Activated naive CD8-positive, alpha-beta T cell treated with anti-CD3 and anti-CD28 coated beads, Interleukin-2, amount 50 U/mL, for 16 hours (primary cell): ENCODE results near the gene EPB41.
"Not testable (repeated sequence)": the region's sequence is repeated elsewhere in the genome, so short reads cannot be mapped to it uniquely, and the experiment has no call there.

Experiments used
- DNase-seq: peaks from one replicate; pipeline ENCODE4 v3.0.0-alpha.2; 2020; ENCODE audit warnings: low read depth, low spot score

The EPB41 gene

GRCh38 chr1:29131056-29131455 lies 216.7 kb downstream of the EPB41 start:
- not testable (repeated sequence) for DNase-seq

- DNase-seq = no peak
These were observed 219.7 kb downstream of the EPB41 start for GRCh38 chr1:29133861-29134694.

- DNase-seq = no peak
These were observed 220.3 kb downstream of the EPB41 start for GRCh38 chr1:29134695-29135028.

GRCh38 chr1:29136391-29136915 lies 222.1 kb downstream of the EPB41 start:
- DNase-seq = no peak

- no peak for DNase-seq
These were observed 228.3 kb downstream of the EPB41 start for GRCh38 chr1:29142714-29143113.

- no peak for DNase-seq
These were observed 229.8 kb downstream of the EPB41 start for GRCh38 chr1:29144178-29144577.

GRCh38 chr1:29145739-29146437 lies 231.5 kb downstream of the EPB41 start:
- DNase-seq = no peak

- no peak for DNase-seq
These were observed 234.5 kb downstream of the EPB41 start for GRCh38 chr1:29148656-29149491.

- DNase-seq = not testable (repeated sequence)
These were observed 236.0 kb downstream of the EPB41 start for GRCh38 chr1:29150346-29150745.

DNA sequence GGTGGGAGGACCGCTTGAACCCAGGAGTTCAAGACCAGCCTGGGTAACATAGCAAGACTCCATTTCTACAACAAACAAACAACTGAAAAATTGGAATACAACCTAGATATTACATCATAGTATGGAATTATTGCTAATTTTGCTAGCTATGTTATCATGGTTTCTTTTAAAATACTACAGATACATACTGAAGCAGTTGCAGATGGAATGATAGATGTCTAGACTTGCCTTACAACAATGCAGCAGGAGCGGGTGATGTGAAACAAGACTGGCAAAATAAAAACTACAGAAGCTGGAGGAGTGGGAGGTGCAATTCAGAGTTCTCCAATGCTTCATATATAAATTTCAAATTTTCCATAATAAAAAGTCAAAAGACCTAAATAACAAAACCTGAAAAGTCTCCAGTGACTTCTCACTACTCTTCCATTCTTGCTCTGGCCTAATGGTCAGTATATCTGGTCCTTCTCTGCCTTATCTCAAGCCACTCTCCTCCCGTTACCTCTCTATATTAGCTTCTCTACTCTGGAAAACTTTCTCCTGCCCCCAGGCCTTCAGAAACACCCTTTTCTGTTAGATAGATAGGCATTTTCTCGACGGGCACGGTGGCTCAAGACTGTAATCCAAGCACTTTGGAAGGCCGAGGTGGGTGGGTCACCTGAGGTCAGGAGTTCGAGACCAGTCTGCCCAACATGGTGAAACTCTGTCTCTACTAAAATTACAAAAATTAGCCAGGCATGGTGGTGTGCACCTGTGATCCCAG lies 237.9 kb downstream of the EPB41 start:
- no peak for DNase-seq

DNA sequence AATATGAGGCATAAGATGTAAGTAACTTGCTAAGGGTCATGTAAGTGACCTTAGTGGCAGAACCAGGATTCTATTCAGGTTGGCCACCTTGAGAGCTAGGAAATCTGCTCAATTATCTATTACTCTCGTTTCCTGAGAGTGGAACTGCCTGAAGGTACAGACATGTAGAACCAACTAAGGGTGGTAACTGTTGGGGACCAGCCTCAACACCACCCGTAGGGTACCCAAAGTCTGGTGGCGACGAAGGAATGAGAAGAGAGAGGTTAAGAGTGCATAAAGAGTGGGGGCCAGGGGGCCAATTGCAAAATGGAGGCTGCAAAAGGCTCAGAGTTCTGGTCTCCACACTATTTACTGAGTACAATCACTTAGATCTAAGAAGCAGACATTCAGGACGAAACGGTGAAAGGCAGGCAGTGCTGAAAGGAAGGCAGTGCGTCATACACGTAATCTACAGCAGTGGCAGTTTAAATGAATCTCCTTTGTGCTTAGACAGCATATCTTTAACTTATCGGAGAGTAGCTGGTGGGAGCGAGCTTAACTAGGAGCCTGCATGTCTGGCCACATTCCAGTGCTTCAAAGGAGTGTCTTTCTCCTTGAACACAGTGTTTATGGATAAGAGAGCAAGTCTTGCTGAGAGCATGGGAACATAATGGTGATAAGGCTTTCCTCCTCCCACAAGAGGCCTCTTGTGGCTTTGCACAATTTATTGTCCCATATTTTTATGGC lies 242.3 kb downstream of the EPB41 start:
- no peak for DNase-seq

DNA sequence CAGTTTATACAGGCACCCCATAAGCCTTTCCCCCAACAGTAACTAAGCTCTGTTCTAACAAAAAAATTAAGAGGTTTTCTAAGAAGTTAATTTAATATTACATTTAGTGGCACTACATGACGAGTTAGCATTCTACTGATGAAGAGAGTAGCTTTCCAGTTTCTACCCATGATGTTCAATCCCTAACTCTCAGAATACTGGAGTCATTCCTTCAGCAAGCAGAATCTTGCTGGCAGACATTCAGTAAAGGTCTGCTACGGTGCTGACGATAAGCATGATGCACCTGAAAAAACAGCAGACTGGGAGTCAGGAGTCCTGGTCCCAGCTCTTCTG lies 242.9 kb downstream of the EPB41 start:
- DNase-seq = no peak

- DNase-seq = no peak
These were observed 245.4 kb downstream of the EPB41 start for GRCh38 chr1:29159773-29160172.

DNA sequence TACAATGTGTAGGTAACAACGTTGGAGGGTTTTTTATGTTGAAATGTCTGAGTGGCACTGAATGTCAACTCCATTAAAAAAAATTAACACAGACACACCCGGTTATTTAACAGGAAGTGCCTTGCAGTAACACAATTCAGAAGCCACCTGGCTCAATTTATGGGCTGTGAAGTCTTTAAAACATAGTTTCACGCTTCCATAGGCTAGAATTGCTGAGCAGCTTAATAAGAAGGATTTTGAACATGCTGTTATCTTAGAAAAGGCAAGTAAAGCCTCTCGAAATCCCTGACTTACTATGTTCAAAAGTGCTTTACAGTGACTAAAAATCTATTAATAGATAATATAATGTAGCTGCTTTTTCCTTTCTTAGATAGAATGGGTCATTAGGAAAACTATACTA lies 247.7 kb downstream of the EPB41 start:
- DNase-seq = no peak

DNA sequence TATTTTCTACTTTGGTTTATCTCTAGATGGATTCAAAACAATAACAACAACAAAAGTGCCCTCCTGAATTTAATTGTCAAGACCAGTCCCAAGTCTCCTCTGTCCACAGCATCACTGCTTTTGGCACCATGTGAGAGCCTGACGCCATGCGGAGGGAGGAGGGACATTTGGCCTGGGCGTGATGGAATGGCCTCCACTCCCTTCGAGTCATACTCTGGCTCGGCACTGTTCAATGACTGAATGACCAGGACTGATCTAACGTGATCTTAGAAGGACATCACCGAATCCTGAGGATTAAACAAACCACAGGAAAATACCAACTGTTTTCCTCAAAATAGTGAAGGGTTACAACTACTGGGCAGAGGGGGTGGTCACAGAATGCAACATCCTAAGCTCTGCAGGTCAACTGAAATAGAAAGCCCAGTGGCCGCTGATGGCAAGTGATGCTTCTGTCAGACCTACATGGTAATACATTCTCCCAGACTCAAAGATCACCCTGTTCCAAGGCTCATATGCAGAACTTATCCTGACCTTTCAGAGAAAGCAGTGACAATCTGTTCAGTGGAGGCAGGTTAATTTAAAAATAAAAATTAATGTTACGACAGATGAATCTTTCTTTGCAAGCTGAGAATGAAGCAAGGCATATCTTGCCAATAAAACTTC lies 248.2 kb downstream of the EPB41 start:
- no peak for DNase-seq

DNA sequence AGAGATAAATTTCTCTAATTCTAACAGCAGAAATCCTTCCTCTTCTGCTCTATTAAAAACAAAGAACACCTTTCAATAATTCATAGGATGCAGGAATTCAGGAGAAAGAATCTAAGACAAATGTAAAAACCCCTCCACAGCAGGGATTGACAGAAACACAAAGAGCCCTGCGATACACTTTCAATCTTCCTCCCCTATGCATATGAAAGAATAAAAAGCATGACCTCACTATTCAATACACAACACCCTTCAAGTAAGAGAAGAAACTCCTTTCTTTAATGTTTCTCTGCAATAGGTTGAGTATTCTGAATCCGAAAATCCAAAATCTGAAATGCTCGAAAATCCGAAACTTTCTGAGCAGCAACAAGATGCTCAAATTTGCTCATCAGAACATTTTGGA lies 250.2 kb downstream of the EPB41 start:
- no peak for DNase-seq

- no peak for DNase-seq
These were observed 252.0 kb downstream of the EPB41 start for GRCh38 chr1:29166291-29166878.

DNA sequence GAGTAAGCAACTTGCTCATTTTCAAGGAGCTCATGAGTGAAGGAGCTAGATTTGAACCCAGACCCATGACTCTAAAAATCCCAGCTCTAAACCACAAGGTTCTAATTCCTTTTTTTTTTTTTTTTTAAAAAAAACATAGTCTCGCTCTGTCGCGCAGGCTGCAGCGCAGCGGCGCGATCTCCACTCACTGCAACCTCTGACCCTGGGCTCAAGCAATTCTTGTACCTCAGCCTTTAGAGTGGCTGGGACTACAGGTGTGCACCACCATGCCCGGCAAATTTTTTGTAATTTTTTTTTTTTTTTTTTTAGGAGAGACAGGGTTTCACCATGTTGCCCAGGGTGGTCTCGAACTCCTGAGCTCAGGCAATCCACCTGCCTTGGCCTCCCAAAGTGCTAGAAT lies 253.5 kb downstream of the EPB41 start:
- no peak for DNase-seq
